HepG2 (cell line): ENCODE data around the gene KRTAP5-8.

Source experiments
- ARNT ChIP-seq: fragments of 450-650 bp; IDR thresholded peaks from 2 replicates; pipeline ENCODE4 v1.6.1; 2017
- BCL3 ChIP-seq: sonication (generic); formaldehyde crosslinking; IDR thresholded peaks from 2 replicates; pipeline ENCODE4 v1.5.1; 2020; ENCODE audit warnings: mild to moderate bottlenecking, missing genetic modification reagents, moderate library complexity
- BHLHE40 ChIP-seq: IDR thresholded peaks from 2 replicates; pipeline ENCODE4 v1.6.1; 2011; ENCODE audit warnings: low read length, improper control_type of control experiment
- CEBPB ChIP-seq: IDR thresholded peaks from 2 replicates; pipeline ENCODE4 v1.6.1; 2011; ENCODE audit warnings: low read depth, low read length, improper control_type of control experiment, borderline replicate concordance
- FOXO1 ChIP-seq: sonication (generic); formaldehyde crosslinking; IDR thresholded peaks from 2 replicates; pipeline ENCODE4 v1.4.0; 2020; ENCODE audit warnings: missing genetic modification reagents
- IKZF4 ChIP-seq: sonication (generic); formaldehyde crosslinking; IDR thresholded peaks from 2 replicates; pipeline ENCODE4 v1.5.1; 2020; ENCODE audit warnings: borderline replicate concordance, mild to moderate bottlenecking, low read depth, missing genetic modification reagents; ENCODE audit errors: not compliant biosample characterization
- MLLT10 ChIP-seq: sonication (generic); formaldehyde crosslinking; IDR thresholded peaks from 2 replicates; pipeline ENCODE4 v1.4.0; 2020; ENCODE audit warnings: missing genetic modification reagents
- SP2 ChIP-seq: sonication (generic); formaldehyde crosslinking; IDR thresholded peaks from 2 replicates; pipeline ENCODE4 v1.5.1; 2020; ENCODE audit warnings: mild to moderate bottlenecking, missing genetic modification reagents
- ZBTB1 ChIP-seq: sonication (generic); formaldehyde crosslinking; IDR thresholded peaks from 2 replicates; pipeline ENCODE4 v1.4.0; 2020; ENCODE audit warnings: missing genetic modification reagents, borderline replicate concordance
- ZNF256 ChIP-seq: sonication (generic); formaldehyde crosslinking; conservative IDR thresholded peaks from 2 replicates; pipeline ENCODE4 v1.4.0; 2020; ENCODE audit warnings: missing genetic modification reagents
- ZNF30 ChIP-seq: sonication (generic); formaldehyde crosslinking; IDR thresholded peaks from 2 replicates; pipeline ENCODE4 v1.5.0; 2020; ENCODE audit warnings: mild to moderate bottlenecking, missing genetic modification reagents
- ZNF362 ChIP-seq: sonication (generic); formaldehyde crosslinking; IDR thresholded peaks from 2 replicates; pipeline ENCODE4 v1.4.0; 2020; ENCODE audit warnings: missing genetic modification reagents, mild to moderate bottlenecking, borderline replicate concordance
- TF ChIP-seq, protein P1 (sequence below): sonication (generic); formaldehyde crosslinking; IDR thresholded peaks from 2 replicates; pipeline ENCODE4 v1.8.1; 2022; ENCODE audit warnings: low read depth, mild to moderate bottlenecking, missing genetic modification reagents

GRCh38 chr11:71551711-71552110, 13.9 kb downstream of the KRTAP5-8 start:
- TF ChIP-seq ZNF362 (CRISPR knock-in tag) (no peak), BCL3 (CRISPR knock-in tag) (no peak), IKZF4 (CRISPR knock-in tag) (no peak), ZBTB1 (CRISPR knock-in tag) (no peak), ZNF256 (no peak), SP2 (no peak), ZNF30 (CRISPR knock-in tag) (no peak), BHLHE40 (no peak), ARNT (no peak), MLLT10 (CRISPR knock-in tag) (no peak), FOXO1 (no peak), CEBPB (no peak)
- TF ChIP-seq, protein P1, sequence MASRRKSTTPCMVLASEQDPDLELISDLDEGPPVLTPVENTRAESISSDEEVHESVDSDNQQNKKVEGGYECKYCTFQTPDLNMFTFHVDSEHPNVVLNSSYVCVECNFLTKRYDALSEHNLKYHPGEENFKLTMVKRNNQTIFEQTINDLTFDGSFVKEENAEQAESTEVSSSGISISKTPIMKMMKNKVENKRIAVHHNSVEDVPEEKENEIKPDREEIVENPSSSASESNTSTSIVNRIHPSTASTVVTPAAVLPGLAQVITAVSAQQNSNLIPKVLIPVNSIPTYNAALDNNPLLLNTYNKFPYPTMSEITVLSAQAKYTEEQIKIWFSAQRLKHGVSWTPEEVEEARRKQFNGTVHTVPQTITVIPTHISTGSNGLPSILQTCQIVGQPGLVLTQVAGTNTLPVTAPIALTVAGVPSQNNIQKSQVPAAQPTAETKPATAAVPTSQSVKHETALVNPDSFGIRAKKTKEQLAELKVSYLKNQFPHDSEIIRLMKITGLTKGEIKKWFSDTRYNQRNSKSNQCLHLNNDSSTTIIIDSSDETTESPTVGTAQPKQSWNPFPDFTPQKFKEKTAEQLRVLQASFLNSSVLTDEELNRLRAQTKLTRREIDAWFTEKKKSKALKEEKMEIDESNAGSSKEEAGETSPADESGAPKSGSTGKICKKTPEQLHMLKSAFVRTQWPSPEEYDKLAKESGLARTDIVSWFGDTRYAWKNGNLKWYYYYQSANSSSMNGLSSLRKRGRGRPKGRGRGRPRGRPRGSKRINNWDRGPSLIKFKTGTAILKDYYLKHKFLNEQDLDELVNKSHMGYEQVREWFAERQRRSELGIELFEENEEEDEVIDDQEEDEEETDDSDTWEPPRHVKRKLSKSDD (CRISPR knock-in tag), result no peak
